ENCODE measurements around the gene GNG7.
A peak's percentile ranks its signal among the peaks of the same experiment; 100 is the strongest.

The GNG7 gene

DNA sequence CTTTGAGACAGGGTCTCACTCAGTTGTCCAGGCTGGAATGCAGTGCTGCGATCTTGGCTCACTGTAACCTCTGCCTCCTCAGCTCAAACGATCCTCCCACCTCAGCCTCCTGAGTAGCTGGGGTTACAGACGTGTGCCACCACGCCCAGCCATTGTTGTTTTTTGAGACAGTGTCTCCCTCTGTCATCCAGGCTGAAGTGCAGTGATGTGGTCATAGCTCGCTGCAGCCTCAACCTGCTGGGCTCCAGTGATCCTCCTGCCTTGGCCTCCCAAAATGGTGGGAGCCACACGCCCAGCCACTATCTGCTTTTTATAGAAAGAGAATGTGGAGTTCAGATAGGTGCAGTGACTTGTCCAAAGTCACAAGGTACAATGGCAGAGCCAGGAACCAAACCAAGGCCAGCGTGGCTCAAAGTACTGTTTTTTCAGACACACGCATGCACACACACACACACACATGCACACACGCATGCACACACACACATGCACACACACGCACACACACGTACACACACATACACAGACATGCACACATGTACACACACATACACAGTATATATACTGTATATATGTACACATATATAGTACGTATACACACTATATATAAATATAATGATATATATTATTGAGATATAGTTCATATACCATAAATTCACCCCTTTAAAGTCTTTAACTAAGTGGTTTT, 220.0 kb downstream of the GNG7 start:
- Histone ChIP-seq H3K36me3 (ENCODE audit: insufficient read depth, low read length) (no peaks in the 10 kb centered on the region), H3K9me3 (ENCODE audit: insufficient read depth, low read depth, low read length) (no peaks in the 10 kb centered on the region), H2AFZ (ENCODE audit: low read length) (no peak overlapping the region), H3K27me3 (ENCODE audit: insufficient read depth, low read length, poor library complexity, severe bottlenecking) (no peaks in the 10 kb centered on the region), H3K4me2 (ENCODE audit: low read depth, low read length, poor library complexity, severe bottlenecking) (no peak overlapping the region), H3K9me2 (replicated peaks; ENCODE audit: low read depth, low read length) (no peaks in the 10 kb centered on the region), H3K4me1 (ENCODE audit: insufficient read depth, low read length, poor library complexity, severe bottlenecking) (peaks cover 15% of the 10 kb centered on the region), H3K9ac (ENCODE audit: low read depth, low read length, poor library complexity, severe bottlenecking) (no peak overlapping the region), H3K79me2 (ENCODE audit: insufficient read depth, low read length) (peaks cover 6% of the 10 kb centered on the region; the same call in 1 of the 2 replicates), H3K4me3 (ENCODE audit: low read length, poor library complexity, severe bottlenecking) (no peak overlapping the region), H3F3A (ENCODE audit: low read depth) (no peaks in the 10 kb centered on the region), H4K20me1 (ENCODE audit: insufficient read depth, low read length, poor library complexity, severe bottlenecking) (peaks cover 8% of the 10 kb centered on the region)
- TF ChIP-seq EZH2phosphoT487 (IDR thresholded peaks at IDR 0.05; ENCODE audit: borderline replicate concordance) (no peak), CTCF (conservative IDR thresholded peaks at IDR 0.05; ENCODE audit: low read length) (no peak)

- Histone ChIP-seq H3K9me3 (ENCODE audit: insufficient read depth, low read depth, low read length) (no peaks in the 10 kb centered on the region), H3F3A (ENCODE audit: low read depth) (no peaks in the 10 kb centered on the region), H3K4me2 (ENCODE audit: low read depth, low read length, poor library complexity, severe bottlenecking) (no peak overlapping the region), H3K79me2 (ENCODE audit: insufficient read depth, low read length) (peaks cover 16% of the 10 kb centered on the region), H2AFZ (ENCODE audit: low read length) (no peak overlapping the region), H3K9me2 (replicated peaks; ENCODE audit: low read depth, low read length) (no peaks in the 10 kb centered on the region), H3K36me3 (ENCODE audit: insufficient read depth, low read length) (no peaks in the 10 kb centered on the region), H4K20me1 (ENCODE audit: insufficient read depth, low read length, poor library complexity, severe bottlenecking) (peaks cover 18% of the 10 kb centered on the region), H3K4me3 (ENCODE audit: low read length, poor library complexity, severe bottlenecking) (no peak overlapping the region), H3K9ac (ENCODE audit: low read depth, low read length, poor library complexity, severe bottlenecking) (no peak overlapping the region), H3K4me1 (ENCODE audit: insufficient read depth, low read length, poor library complexity, severe bottlenecking) (peaks cover 16% of the 10 kb centered on the region), H3K27me3 (ENCODE audit: insufficient read depth, low read length, poor library complexity, severe bottlenecking) (no peaks in the 10 kb centered on the region)
- TF ChIP-seq CTCF (conservative IDR thresholded peaks at IDR 0.05; ENCODE audit: low read length) (no peak), EZH2phosphoT487 (IDR thresholded peaks at IDR 0.05; ENCODE audit: borderline replicate concordance) (no peak)
These were observed 221.0 kb downstream of the GNG7 start for GRCh38 chr19:2481466-2481865.

GRCh38 chr19:2479556-2480194, 222.8 kb downstream of the GNG7 start:
- Histone ChIP-seq H3K4me1 (ENCODE audit: insufficient read depth, low read length, poor library complexity, severe bottlenecking) (peaks cover 25% of the 10 kb centered on the region), H3K9me3 (ENCODE audit: insufficient read depth, low read depth, low read length) (no peaks in the 10 kb centered on the region)

More at GRCh38 chr19:2479556-2480194, 222.8 kb downstream of the GNG7 start:
- Histone ChIP-seq H3K4me3 (ENCODE audit: low read length, poor library complexity, severe bottlenecking) (peak overlapping the region; percentile 80), H2AFZ (ENCODE audit: low read length) (no peak overlapping the region), H3K27me3 (ENCODE audit: insufficient read depth, low read length, poor library complexity, severe bottlenecking) (no peaks in the 10 kb centered on the region), H3K36me3 (ENCODE audit: insufficient read depth, low read length) (no peaks in the 10 kb centered on the region), H3K4me2 (ENCODE audit: low read depth, low read length, poor library complexity, severe bottlenecking) (peak overlapping the region; percentile 80), H3K9me2 (replicated peaks; ENCODE audit: low read depth, low read length) (no peaks in the 10 kb centered on the region), H4K20me1 (ENCODE audit: insufficient read depth, low read length, poor library complexity, severe bottlenecking) (peaks cover 22% of the 10 kb centered on the region), H3K9ac (ENCODE audit: low read depth, low read length, poor library complexity, severe bottlenecking) (peak overlapping the region; percentile 81), H3F3A (ENCODE audit: low read depth) (no peaks in the 10 kb centered on the region), H3K79me2 (ENCODE audit: insufficient read depth, low read length) (peaks cover 21% of the 10 kb centered on the region)
- TF ChIP-seq CTCF (conservative IDR thresholded peaks at IDR 0.05; ENCODE audit: low read length) = no peak
- TF ChIP-seq EZH2phosphoT487 (IDR thresholded peaks at IDR 0.05; ENCODE audit: borderline replicate concordance) = no peak
